ENCODE results near the gene SNED1. TPM values are rescaled to one million over a fixed set of nuclear protein-coding genes. Genes with fewer than 3 reads are reported as not detected.
"Not testable (repeated sequence)": the region's sequence is repeated elsewhere in the genome, so short reads cannot be mapped to it uniquely, and the experiment has no call there.

Gene SNED1
- total RNA-seq, 1 donor from 2014 or later, result 0.11 TPM

GRCh38 chr2:241102239-241102803 lies 103.9 kb downstream of the SNED1 start, which contains the start of gene MTERF4:
Gene MTERF4 (minus strand): TSS chr2:241102287. CDS start chr2:241102273, 14 bp downstream.
- Histone ChIP-seq H3F3A (ENCODE audit: low read depth) (peaks cover 16% of the 10 kb centered on the region), H3K4me2 (peak within 1 kb of the TSS; percentile 99), H3K27me3 (no peaks in the 10 kb centered on the region), H3K4me1 (peaks cover 15% of the 10 kb centered on the region), H3K36me3 (no peaks in the 10 kb centered on the region), H2AFZ (replicated peaks) (peak within 1 kb of the TSS; percentile 96), H3K79me2 (ENCODE audit: low read depth) (peaks cover 44% of the 10 kb centered on the region), H4K20me1 (ENCODE audit: low read depth) (peaks cover 9% of the 10 kb centered on the region), H3K9ac (peak within 1 kb of the TSS; percentile 67), H3K27ac (peak within 1 kb of the TSS; percentile 40), H3K4me3 (peak within 1 kb of the TSS; percentile 77), H3K9me3 (ENCODE audit: low read depth) (no peaks in the 10 kb centered on the region)
- H3K36me3 Mint-ChIP-seq, result peaks cover 3% of the 10 kb centered on the region
- H3K4me3 Mint-ChIP-seq, result peak within 1 kb of the TSS; percentile 99
- peak within 1 kb of the TSS; percentile 96 for H3K27ac Mint-ChIP-seq
- TF ChIP-seq EZH2 (IDR thresholded peaks at IDR 0.05) (peak; percentile 48), EZH2phosphoT487 (IDR thresholded peaks at IDR 0.05) (no peak), CTCF (IDR thresholded peaks at IDR 0.05) (no peak)
- no peaks in the 10 kb centered on the region for H3K27me3 Mint-ChIP-seq (ENCODE audit: insufficient read depth, low read depth)
- no peaks in the 10 kb centered on the region for H3K9me3 Mint-ChIP-seq
- DNase-seq (ENCODE audit: low spot score), result peak; percentile 94
- peaks cover 11% of the 10 kb centered on the region for H3K4me1 Mint-ChIP-seq

GRCh38 chr2:241103176-241103595 lies 104.8 kb downstream of the SNED1 start:
- H3K9me3 Mint-ChIP-seq, result no peaks in the 10 kb centered on the region
- Histone ChIP-seq H4K20me1 (ENCODE audit: low read depth) (peaks cover 9% of the 10 kb centered on the region), H3F3A (ENCODE audit: low read depth) (peaks cover 16% of the 10 kb centered on the region), H3K4me2 (peak overlapping the region; percentile 99), H3K9ac (peak overlapping the region; percentile 67), H3K4me1 (peaks cover 15% of the 10 kb centered on the region), H3K27ac (no peak overlapping the region), H3K27me3 (no peaks in the 10 kb centered on the region), H2AFZ (replicated peaks) (no peak overlapping the region), H3K4me3 (peak overlapping the region; percentile 77), H3K36me3 (no peaks in the 10 kb centered on the region), H3K9me3 (ENCODE audit: low read depth) (no peaks in the 10 kb centered on the region), H3K79me2 (ENCODE audit: low read depth) (peaks cover 37% of the 10 kb centered on the region)
- peak overlapping the region; percentile 96 for H3K27ac Mint-ChIP-seq
- H3K27me3 Mint-ChIP-seq (ENCODE audit: insufficient read depth, low read depth), result no peaks in the 10 kb centered on the region
- H3K4me3 Mint-ChIP-seq, result peak overlapping the region; percentile 99
- H3K36me3 Mint-ChIP-seq, result no peaks in the 10 kb centered on the region
- TF ChIP-seq CTCF (IDR thresholded peaks at IDR 0.05), result no peak
- peak; percentile 61 for DNase-seq (ENCODE audit: low spot score)
- peaks cover 11% of the 10 kb centered on the region for H3K4me1 Mint-ChIP-seq

GRCh38 chr2:241104611-241105010 lies 106.2 kb downstream of the SNED1 start:
- Histone ChIP-seq H3F3A (ENCODE audit: low read depth) (peaks cover 16% of the 10 kb centered on the region), H3K4me1 (peaks cover 15% of the 10 kb centered on the region), H3K79me2 (ENCODE audit: low read depth) (peaks cover 25% of the 10 kb centered on the region)
- H3K27me3 ChIP-seq; DNase-seq (ENCODE audit: low spot score); H3K36me3 Mint-ChIP-seq; H3K4me3 ChIP-seq; H3K27ac Mint-ChIP-seq; H3K9ac ChIP-seq; H2AFZ ChIP-seq (replicated peaks); H3K27me3 Mint-ChIP-seq (ENCODE audit: insufficient read depth, low read depth); H3K9me3 Mint-ChIP-seq; H3K4me3 Mint-ChIP-seq; H3K36me3 ChIP-seq; H3K27ac ChIP-seq; H3K9me3 ChIP-seq (ENCODE audit: low read depth); H3K4me2 ChIP-seq; H4K20me1 ChIP-seq (ENCODE audit: low read depth): not testable (repeated sequence)
- H3K4me1 Mint-ChIP-seq, result peaks cover 11% of the 10 kb centered on the region

- no peak overlapping the region for H2AFZ ChIP-seq (replicated peaks)
- no peak overlapping the region for H3K4me3 ChIP-seq
- peaks cover 16% of the 10 kb centered on the region for H3F3A ChIP-seq (ENCODE audit: low read depth)
- H3K9ac ChIP-seq, result no peak overlapping the region
- H3K27ac ChIP-seq, result no peak overlapping the region
- Mint-ChIP-seq H3K9me3 (no peaks in the 10 kb centered on the region), H3K4me3 (no peak overlapping the region), H3K4me1 (peaks cover 11% of the 10 kb centered on the region), H3K27ac (no peak overlapping the region), H3K36me3 (peaks cover 2% of the 10 kb centered on the region), H3K27me3 (ENCODE audit: insufficient read depth, low read depth) (peaks cover 3% of the 10 kb centered on the region)
- peaks cover 15% of the 10 kb centered on the region for H3K4me1 ChIP-seq
- H3K36me3 ChIP-seq, result no peaks in the 10 kb centered on the region
- no peaks in the 10 kb centered on the region for H3K27me3 ChIP-seq
- peaks cover 9% of the 10 kb centered on the region for H4K20me1 ChIP-seq (ENCODE audit: low read depth)
- TF ChIP-seq EZH2 (IDR thresholded peaks at IDR 0.05), result no peak
- TF ChIP-seq EZH2phosphoT487 (IDR thresholded peaks at IDR 0.05), result no peak
- TF ChIP-seq CTCF (IDR thresholded peaks at IDR 0.05), result no peak
- no peak overlapping the region for H3K4me2 ChIP-seq
- H3K9me3 ChIP-seq (ENCODE audit: low read depth), result no peaks in the 10 kb centered on the region
- H3K79me2 ChIP-seq (ENCODE audit: low read depth), result peaks cover 14% of the 10 kb centered on the region
- DNase-seq (ENCODE audit: low spot score), result no peak
Measured at GRCh38 chr2:241105641-241106040, 107.2 kb downstream of the SNED1 start.
